ENCODE measurements around the gene FCRL2.

FCRL2 gene, protein sequence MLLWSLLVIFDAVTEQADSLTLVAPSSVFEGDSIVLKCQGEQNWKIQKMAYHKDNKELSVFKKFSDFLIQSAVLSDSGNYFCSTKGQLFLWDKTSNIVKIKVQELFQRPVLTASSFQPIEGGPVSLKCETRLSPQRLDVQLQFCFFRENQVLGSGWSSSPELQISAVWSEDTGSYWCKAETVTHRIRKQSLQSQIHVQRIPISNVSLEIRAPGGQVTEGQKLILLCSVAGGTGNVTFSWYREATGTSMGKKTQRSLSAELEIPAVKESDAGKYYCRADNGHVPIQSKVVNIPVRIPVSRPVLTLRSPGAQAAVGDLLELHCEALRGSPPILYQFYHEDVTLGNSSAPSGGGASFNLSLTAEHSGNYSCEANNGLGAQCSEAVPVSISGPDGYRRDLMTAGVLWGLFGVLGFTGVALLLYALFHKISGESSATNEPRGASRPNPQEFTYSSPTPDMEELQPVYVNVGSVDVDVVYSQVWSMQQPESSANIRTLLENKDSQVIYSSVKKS

GRCh38 chr1:157776971-157777391 is at the start of gene FCRL2:
TSS of gene FCRL2 (minus strand) at chr1:157777132. CDS start at chr1:157777073, 59 bp downstream.
- no peak for DNase-seq

- no peak for DNase-seq
Observed at GRCh38 chr1:157820299-157820698, 43.4 kb upstream of the FCRL2 start.

- DNase-seq, result no peak
Observed at GRCh38 chr1:157819896-157820295, 43.0 kb upstream of the FCRL2 start, which contains the start of gene FCRL1. TSS of gene FCRL1 (minus strand) at chr1:157820120. CDS start at chr1:157820037, 83 bp downstream.

GRCh38 chr1:157819215-157819614 is 42.3 kb upstream of the FCRL2 start:
- DNase-seq, result no peak

DNA sequence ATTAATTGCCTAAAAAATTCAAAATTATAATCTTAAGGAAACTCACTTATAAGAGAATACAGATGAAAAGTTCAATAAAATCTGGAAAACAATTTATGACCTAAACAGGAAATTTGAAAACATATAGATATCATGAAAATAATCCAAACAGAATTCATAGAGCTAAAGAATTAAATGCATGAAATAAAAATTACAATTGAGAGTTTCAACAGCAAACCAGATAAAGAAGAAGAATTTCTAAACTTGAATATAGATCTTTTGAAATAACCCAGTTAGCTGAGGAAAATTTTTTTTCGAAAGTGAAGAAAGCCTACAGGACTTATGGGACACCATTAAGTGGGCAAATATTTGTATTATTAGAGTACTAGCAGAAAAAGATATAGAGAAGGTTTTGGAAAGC is 36.3 kb upstream of the FCRL2 start:
- DNase-seq, result no peak

DNA sequence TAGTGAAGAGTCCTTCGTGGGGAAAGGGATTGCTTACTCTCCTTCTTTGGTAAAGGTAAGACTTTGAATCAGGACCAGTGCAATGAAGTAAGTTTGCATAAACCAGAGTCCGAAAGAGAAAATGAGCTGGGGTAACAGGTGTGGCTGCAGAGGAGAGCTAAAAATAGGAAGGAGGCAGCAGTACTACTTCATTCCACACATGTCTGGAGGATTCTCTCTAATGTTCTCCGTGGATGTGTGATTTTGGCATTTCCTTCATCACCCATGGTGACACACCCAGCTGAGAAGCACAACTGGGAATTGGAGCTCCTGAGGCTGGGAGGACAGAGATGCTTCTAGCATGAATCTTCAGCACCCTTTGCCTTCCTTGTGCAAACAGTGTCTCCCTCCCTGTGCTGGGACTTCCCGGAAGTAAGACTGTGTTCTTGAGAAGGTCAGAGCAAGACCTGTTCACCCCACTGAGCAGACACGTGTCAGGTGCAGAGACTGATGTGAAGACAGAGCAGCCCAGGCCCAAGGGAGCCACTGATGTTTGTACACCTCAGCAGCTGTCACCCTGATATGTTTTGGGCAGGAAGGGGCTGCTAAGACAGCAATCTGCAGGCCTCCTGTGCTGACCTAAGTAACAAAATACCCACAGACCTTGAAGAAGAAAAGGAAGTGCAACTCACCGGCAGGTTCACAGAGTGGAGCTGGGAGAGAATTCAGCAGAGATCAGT is 29.7 kb upstream of the FCRL2 start:
- DNase-seq, result no peak

DNA sequence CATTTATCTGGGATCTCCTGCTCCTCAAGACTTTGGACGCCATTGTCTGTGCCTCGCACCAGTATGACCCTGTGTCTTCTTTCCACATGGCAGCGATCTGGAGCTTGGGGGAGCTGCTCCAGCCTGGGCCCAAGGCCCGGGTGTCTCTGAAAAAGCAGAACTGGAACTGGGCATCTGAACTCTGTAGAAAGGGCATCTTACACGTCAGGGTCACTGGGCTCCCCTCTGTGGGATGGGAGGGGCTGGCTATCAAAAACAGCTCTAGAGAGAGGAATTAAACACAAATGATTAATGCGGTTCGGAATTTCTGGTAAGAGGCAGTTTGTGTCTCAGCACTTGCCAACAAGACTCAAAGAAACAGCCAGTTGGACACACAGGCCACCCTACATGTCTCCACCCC is 26.9 kb upstream of the FCRL2 start:
- no peak for DNase-seq

DNA sequence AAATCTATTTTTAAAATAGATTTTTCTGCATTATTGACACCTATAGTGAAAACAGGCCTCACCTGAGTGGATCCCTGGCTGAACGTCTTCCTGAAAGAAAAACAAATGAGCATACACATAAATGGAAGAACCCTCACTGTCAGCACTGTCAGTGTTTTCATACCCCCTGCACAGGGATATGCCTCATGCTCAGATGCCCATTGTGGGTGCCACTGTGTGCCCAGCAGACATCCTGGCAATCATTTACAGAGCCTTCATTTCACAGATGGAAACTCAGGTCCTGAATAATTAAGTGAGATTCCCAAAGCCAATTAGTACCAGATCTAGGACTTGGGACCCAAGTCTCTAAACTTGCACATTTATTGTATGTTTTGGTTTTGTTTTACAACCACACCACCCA is 23.1 kb upstream of the FCRL2 start:
- DNase-seq, result no peak

- no peak for DNase-seq
Observed at GRCh38 chr1:157798211-157798610, 21.3 kb upstream of the FCRL2 start.

DNA sequence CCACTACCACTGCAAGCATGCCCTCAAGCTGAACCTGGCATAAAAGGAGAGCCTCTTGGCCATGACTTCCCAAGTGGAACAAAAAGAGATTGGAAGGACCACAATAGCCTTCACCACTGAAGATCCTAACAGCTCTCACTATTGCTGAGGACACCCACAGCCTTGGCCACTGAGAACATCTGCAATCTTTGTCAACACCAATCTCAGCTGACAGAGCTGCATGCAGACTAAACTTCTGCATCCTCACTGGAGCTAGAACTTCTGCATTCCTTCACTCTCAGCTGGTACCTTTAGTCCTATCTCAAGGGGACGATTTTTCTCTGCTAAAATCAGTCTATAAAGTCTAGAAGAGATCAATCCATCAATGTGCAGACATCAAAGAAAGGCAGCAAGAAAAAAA is 8.3 kb upstream of the FCRL2 start:
- DNase-seq, result no peak

GRCh38 chr1:157784801-157785200 is 7.9 kb upstream of the FCRL2 start:
- no peak for DNase-seq

- DNase-seq, result no peak
Observed at GRCh38 chr1:157782931-157783330, 6.0 kb upstream of the FCRL2 start.

DNA sequence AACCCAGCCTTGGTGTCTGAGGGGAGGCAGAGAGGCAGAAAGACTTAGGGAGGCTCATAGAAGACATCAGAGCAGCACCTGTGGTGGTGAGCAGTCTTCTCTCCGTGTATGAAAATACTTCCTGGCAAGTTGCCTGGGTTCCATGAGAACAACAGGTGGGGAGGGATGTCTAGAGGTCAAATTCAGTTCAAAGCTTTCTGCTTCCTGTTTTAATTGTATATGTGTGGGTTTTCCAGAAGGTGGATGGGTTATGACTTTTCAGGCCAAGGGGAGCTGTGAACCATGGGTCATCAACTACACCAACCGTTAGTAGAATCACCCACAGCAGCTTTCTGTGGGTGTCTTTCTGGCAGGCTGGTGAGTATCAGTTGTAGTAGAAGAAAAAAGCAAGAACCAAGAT is 4.1 kb upstream of the FCRL2 start:
- DNase-seq, result no peak

DNA sequence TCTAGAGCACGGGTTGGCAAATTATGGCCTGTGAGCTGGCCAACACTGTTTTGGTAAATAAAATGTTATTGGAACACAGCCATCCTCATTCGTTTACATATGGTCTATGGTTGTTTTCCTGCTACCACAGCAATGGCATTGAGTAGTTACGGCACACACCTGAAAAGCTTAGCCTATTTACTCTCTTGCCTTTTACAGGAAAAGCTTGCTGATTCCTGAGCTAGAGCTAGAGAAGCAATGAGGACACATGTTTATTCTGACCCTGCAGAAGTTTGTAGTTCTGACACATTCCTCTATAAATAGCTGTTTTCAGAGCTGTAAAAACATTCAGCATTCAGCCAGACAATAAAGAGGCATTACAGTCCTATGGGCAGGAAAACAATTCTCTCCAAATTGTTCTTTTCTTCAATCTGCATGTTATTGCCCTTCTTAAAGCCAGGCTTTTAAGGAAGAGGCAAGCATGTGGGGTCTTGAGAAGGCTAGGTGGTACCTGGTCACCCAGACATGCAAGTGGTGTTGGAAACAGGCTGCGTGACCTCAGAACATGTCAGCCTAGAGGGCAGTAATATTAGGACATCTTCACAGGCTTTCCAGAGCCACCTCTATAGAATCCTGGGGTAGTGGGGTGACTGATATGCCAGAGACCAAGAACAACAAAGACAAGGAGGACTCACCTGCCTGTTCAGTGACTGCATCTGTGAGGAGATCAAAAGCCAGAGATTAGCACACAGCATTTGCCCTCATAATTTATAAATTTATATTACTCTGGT is 1.6 kb downstream of the FCRL2 start:
- DNase-seq, result no peak

DNA sequence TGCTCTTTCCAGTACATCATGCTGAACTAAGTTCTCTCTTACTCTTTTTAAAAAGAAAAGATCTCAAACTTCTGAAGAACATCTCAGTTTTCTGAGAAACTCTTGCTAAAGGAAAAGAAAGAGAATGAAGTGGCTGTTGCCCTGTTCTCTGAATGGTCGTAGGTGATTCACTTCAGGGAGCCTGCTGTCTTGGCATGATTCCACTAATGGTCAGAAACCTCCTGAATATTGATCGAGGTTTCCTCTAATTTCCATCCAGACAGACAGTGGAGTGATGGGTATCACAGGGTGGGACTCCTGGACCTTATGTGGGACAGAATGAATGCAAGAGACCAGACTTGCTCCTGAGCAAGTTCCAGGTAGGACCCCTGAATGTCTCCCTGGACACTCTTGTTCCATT is 2.5 kb downstream of the FCRL2 start:
- DNase-seq, result no peak

DNA sequence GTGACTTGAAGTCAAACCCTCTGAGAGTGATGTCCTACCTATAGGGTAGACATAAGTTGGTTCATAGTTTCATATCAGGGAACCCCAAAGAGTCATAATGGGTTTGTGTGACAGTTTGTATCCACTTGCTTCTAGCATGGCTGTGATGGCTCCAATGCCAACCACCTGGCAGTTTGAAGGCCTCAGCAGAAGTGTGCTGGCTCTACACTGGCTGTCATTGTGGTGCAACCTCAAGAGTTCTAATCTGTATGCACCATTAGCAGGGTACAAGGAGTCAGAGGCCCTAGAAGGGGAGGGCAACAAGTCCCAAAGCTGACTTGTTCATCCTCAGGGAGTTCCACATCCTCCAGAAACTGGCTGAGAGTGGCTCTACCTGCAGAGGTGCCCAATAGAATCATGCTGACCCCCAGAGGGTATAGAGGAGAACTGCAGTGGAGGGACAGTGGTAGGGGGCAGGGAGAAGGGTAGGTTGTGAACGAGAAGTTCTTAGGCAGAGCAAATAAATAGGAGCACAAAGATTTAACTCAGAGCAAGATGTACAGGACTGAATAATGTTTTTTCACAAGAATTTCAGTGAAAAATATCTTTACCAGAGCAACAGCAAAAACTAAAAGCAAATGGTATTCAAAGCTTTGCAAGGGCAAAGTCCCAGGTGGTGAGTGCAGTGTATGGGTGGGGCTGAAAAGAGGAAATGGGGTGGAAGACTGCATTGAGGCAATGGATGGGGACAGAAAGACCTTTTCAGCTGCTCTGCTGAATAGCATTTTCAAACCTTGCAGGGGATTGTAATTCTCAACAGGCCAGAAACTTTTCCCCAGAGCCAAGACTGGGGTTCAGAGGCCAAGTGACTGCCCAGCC is 3.2 kb downstream of the FCRL2 start:
- DNase-seq, result no peak

DNA sequence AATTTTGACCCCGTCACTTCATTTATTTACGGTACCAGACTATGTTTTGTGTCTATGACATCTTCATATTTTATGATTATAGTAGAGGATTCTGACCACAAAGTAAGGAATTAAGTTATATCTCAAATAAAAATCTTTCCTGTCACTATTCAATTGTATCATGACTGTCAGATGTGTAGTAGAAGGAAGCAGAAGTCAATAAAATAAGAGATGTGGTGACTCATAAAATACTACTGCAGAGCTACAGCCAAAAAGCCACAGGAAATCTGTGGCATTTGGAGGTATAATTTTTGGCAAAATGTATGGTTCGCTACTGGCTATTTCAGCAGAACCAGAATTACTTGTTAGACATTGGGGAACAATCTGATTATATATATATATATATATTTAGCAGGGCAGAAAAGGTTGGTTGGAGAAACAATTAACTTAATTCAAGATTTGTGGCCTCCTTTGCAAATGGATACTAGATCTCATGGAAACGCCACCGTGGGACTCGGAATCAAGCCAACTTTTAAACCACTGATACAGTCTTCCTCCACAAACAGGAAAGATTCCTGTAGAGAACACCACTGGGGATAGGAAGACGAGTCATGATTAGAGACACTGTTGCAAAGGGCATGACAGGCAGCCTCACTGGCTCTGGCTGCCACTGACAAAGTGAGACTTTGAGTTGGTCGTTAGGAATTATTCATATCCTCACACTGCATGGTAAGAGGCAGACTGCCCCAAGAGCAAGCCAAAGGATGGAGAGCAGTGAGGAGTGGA is 5.1 kb downstream of the FCRL2 start:
- no peak for DNase-seq

GRCh38 chr1:157770442-157771043 is 6.4 kb downstream of the FCRL2 start:
- no peak for DNase-seq

- DNase-seq, result no peak
Observed at GRCh38 chr1:157766792-157767191, 10.1 kb downstream of the FCRL2 start.

DNA sequence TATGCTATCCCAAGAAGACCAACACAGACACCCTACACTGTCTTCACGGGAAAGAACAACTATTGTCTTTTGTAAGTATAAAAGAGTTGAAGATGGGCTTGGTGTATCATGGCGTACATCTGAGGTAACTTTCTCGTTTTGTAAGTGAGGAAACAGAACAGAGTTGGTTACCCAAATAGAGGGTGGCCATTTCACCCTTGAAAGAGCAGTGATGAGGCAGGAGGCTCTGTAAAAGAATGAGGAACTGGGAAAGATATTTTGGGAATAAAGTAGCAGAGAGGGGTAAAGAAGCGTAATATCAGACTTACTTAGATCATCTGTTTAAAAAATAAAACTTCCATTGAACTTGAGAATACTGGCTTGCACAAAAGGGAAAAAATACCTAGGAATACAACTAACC is 18.9 kb downstream of the FCRL2 start:
- no peak for DNase-seq

- no peak for DNase-seq
Observed at GRCh38 chr1:157753611-157754010, 23.3 kb downstream of the FCRL2 start.
